GM23338 (cell line): ENCODE results near the gene RASGRF2. TPM values are rescaled to one million over a fixed set of nuclear protein-coding genes. Genes with fewer than 3 reads are reported as not detected.

ENCODE experiments used
- ATAC-seq: fragments of 200-7000 bp; cut with Tn5 transposase; 3 replicates; pipeline ENCODE4 v1.9.1; 2020
- DNase-seq: peaks from one replicate; pipeline ENCODE4 v3.0.0-alpha.2; 2015; ENCODE audit warnings: low spot score
- H2AFZ ChIP-seq: fragments of 200-600 bp; sonication (generic); 2 replicates; pipeline ENCODE4 v1.8.0; 2016; ENCODE audit warnings: antibody characterized with exemption, mild to moderate bottlenecking, moderate library complexity
- H3F3A ChIP-seq: fragments of 200-600 bp; sonication (generic); replicated peaks from 2 replicates; pipeline ENCODE4 v1.8.0; 2017; ENCODE audit warnings: antibody characterized with exemption, mixed run types, low read depth
- H3K27ac ChIP-seq: fragments of 200-600 bp; sonication (generic); 2 replicates; pipeline ENCODE4 v1.6.1; 2016; ENCODE audit warnings: low read depth
- H3K27me3 ChIP-seq: fragments of 200-600 bp; sonication (generic); 2 replicates; pipeline ENCODE4 v1.8.0; 2016; ENCODE audit warnings: mild to moderate bottlenecking, mixed run types, moderate library complexity; ENCODE audit not compliant: insufficient read depth
- H3K36me3 ChIP-seq: fragments of 200-600 bp; sonication (generic); 2 replicates; pipeline ENCODE4 v1.8.0; 2016; ENCODE audit warnings: mild to moderate bottlenecking; ENCODE audit not compliant: insufficient read depth
- H3K4me1 ChIP-seq: fragments of 200-600 bp; sonication (generic); 2 replicates; pipeline ENCODE4 v1.8.0; 2016; ENCODE audit warnings: mild to moderate bottlenecking, moderate library complexity; ENCODE audit not compliant: insufficient read depth
- H3K4me2 ChIP-seq: fragments of 200-600 bp; sonication (generic); 2 replicates; pipeline ENCODE4 v1.7.1; 2017; ENCODE audit warnings: mixed run types
- H3K4me3 ChIP-seq: fragments of 200-600 bp; sonication (generic); 2 replicates; pipeline ENCODE4 v1.6.1; 2016; ENCODE audit warnings: mixed run types
- H3K79me2 ChIP-seq: fragments of 200-600 bp; sonication (generic); replicated peaks from 2 replicates; pipeline ENCODE4 v1.8.0; 2017; ENCODE audit warnings: mild to moderate bottlenecking; ENCODE audit not compliant: insufficient read depth
- H3K9me2 ChIP-seq: fragments of 200-600 bp; sonication (generic); 2 replicates; pipeline ENCODE4 v1.8.0; 2017; ENCODE audit not compliant: insufficient read depth
- H4K20me1 ChIP-seq: fragments of 200-600 bp; sonication (generic); replicated peaks from 2 replicates; pipeline ENCODE4 v1.8.0; 2017; ENCODE audit warnings: mild to moderate bottlenecking; ENCODE audit not compliant: insufficient read depth
- H3K27ac Mint-ChIP-seq: 2 replicates; pipeline ENCODE4 v1.8.0; 2020; ENCODE audit warnings: inconsistent platforms, mild to moderate bottlenecking, moderate library complexity, mixed read lengths
- H3K27me3 Mint-ChIP-seq: 3 replicates; pipeline ENCODE4 v1.8.0; 2022; ENCODE audit warnings: low read depth, mild to moderate bottlenecking, moderate library complexity, mixed read lengths, inconsistent platforms; ENCODE audit not compliant: insufficient read depth, poor library complexity
- H3K36me3 Mint-ChIP-seq: 3 replicates; pipeline ENCODE4 v1.8.0; 2021; ENCODE audit warnings: low read depth, mild to moderate bottlenecking, inconsistent platforms, moderate library complexity, mixed read lengths
- H3K4me1 Mint-ChIP-seq: 3 replicates; pipeline ENCODE4 v1.8.0; 2020; ENCODE audit warnings: mild to moderate bottlenecking, inconsistent platforms, mixed read lengths
- H3K4me3 Mint-ChIP-seq: 3 replicates; pipeline ENCODE4 v1.8.0; 2021; ENCODE audit warnings: moderate library complexity, mild to moderate bottlenecking, inconsistent platforms, mixed read lengths
- H3K9me3 Mint-ChIP-seq: 3 replicates; pipeline ENCODE4 v1.8.0; 2020; ENCODE audit warnings: moderate library complexity, mild to moderate bottlenecking, inconsistent platforms, mixed read lengths
- CREB1 ChIP-seq: fragments of 250-450 bp; sonication (Bioruptor Pico); IDR thresholded peaks from 2 replicates; pipeline ENCODE4 v1.5.0; 2020; ENCODE audit warnings: low read depth, mild to moderate bottlenecking, moderate library complexity
- JUNB ChIP-seq: IDR thresholded peaks from one replicate; pipeline ENCODE4 v1.6.1; 2016; ENCODE audit warnings: antibody characterized with exemption; ENCODE audit not compliant: unreplicated experiment
- POLR2AphosphoS5 ChIP-seq: IDR thresholded peaks from 2 replicates; pipeline ENCODE4 v1.6.1; 2016; ENCODE audit warnings: antibody characterized with exemption, low read depth
- ZNF114 ChIP-seq: fragments of 250-450 bp; sonication (Bioruptor Pico); IDR thresholded peaks from 2 replicates; pipeline ENCODE4 v1.5.0; 2020; ENCODE audit warnings: mild to moderate bottlenecking, moderate library complexity
- ZNF331 ChIP-seq: fragments of 250-450 bp; sonication (Bioruptor Pico); IDR thresholded peaks from 2 replicates; pipeline ENCODE4 v1.5.0; 2020; ENCODE audit warnings: low read depth, mild to moderate bottlenecking, moderate library complexity
- polyA plus RNA-seq: library from polyadenylated mRNA; unstranded; fragments of >200 nt; fragmentation: Nextera tagmentation; extraction: Ambion mirVana; gene quantifications from 2 replicates; pipeline ENCODE4 v1.2.1, GENCODE V29; 2016
- total RNA-seq: library from RNA; depleted of rRNA; stranded (reverse); fragments of >200 nt; shearing (Covaris generic); gene quantifications from 2 replicates; pipeline ENCODE4 v1.2.3, GENCODE V29; 2014
- TF ChIP-seq, protein P1 (sequence below): IDR thresholded peaks from one replicate; pipeline ENCODE4 v1.6.1; 2018; ENCODE audit warnings: antibody characterized with exemption; ENCODE audit not compliant: unreplicated experiment
- TF ChIP-seq, protein P2 (sequence below): IDR thresholded peaks from 2 replicates; pipeline ENCODE4 v1.6.1; 2016; ENCODE audit warnings: antibody characterized with exemption
- TF ChIP-seq, protein P3 (sequence below), 2 experiments: fragments of 200-600 bp in 1 of 2; sonication (generic) in 1 of 2; conservative IDR thresholded peaks; 2 replicates each; pipeline versions ENCODE4 v1.5.1 to v1.6.1; 2016 to 2017; ENCODE audit warnings: antibody characterized with exemption in 2 of 2, low read depth in 2 of 2, mild to moderate bottlenecking in 2 of 2, moderate library complexity in 1 of 2
- TF ChIP-seq, protein P4 (sequence below): fragments of 250-450 bp; sonication (Bioruptor Pico); IDR thresholded peaks from 2 replicates; pipeline ENCODE4 v1.5.0; 2020; ENCODE audit warnings: mild to moderate bottlenecking, moderate library complexity

Gene RASGRF2
- total and polyA plus RNA-seq, 2 experiments from 2014 or later: 5.0 to 19.2 TPM

DNA sequence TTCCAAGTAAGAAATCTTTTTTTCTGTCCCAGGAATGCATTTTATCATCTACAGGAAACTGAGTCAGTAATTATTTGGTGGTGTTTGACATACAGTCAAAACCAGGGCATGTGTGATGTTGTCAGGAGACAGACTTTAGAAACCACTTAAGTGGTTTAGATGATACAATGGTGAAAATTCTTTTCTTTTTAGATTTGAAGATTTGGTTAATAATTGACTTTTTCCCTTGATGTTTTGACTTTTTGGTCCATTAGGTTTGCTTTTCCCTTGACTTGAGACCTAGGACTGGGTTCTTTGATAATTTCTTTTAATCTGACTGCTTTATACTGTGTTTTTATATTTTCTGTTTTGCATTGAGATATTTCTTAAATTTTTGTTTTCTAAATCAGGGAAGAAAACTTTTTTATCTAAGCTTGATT lies 85.2 kb downstream of the RASGRF2 start (continued):
- TF ChIP-seq, protein P1, sequence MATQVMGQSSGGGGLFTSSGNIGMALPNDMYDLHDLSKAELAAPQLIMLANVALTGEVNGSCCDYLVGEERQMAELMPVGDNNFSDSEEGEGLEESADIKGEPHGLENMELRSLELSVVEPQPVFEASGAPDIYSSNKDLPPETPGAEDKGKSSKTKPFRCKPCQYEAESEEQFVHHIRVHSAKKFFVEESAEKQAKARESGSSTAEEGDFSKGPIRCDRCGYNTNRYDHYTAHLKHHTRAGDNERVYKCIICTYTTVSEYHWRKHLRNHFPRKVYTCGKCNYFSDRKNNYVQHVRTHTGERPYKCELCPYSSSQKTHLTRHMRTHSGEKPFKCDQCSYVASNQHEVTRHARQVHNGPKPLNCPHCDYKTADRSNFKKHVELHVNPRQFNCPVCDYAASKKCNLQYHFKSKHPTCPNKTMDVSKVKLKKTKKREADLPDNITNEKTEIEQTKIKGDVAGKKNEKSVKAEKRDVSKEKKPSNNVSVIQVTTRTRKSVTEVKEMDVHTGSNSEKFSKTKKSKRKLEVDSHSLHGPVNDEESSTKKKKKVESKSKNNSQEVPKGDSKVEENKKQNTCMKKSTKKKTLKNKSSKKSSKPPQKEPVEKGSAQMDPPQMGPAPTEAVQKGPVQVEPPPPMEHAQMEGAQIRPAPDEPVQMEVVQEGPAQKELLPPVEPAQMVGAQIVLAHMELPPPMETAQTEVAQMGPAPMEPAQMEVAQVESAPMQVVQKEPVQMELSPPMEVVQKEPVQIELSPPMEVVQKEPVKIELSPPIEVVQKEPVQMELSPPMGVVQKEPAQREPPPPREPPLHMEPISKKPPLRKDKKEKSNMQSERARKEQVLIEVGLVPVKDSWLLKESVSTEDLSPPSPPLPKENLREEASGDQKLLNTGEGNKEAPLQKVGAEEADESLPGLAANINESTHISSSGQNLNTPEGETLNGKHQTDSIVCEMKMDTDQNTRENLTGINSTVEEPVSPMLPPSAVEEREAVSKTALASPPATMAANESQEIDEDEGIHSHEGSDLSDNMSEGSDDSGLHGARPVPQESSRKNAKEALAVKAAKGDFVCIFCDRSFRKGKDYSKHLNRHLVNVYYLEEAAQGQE: no peak

DNA sequence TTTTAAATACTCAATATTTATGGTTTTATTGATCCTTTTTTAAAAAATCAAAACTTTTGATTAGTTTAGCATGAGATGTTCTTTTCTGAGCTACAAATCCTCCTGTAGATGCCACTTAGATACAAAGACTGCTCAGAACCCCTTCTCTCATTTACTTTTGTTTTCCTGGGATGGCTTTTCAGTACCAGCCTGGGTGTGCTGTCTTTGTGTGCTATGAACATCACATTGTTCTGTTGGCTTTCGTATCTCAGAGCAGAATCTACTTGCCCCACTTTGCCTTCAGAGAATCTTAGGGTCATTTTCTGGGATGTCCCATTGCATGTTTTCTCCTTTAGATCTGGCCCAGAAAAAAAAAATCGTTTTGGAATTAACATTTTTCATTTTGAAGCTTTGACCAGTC lies 85.9 kb downstream of the RASGRF2 start:
- Histone ChIP-seq H3K4me2 (no peak overlapping the region), H3K27ac (no peak overlapping the region), H4K20me1 (no peaks in the 10 kb centered on the region), H2AFZ (no peak overlapping the region), H3K27me3 (no peaks in the 10 kb centered on the region), H3F3A (no peaks in the 10 kb centered on the region), H3K4me1 (no peaks in the 10 kb centered on the region), H3K36me3 (no peaks in the 10 kb centered on the region), H3K4me3 (no peak overlapping the region), H3K9me2 (no peaks in the 10 kb centered on the region), H3K79me2 (no peaks in the 10 kb centered on the region)
- H3K27ac Mint-ChIP-seq: no peak overlapping the region
- no peaks in the 10 kb centered on the region for H3K27me3 Mint-ChIP-seq
- no peak for DNase-seq
- ATAC-seq: no peak
- no peaks in the 10 kb centered on the region for H3K9me3 Mint-ChIP-seq
- no peaks in the 10 kb centered on the region for H3K36me3 Mint-ChIP-seq
- H3K4me1 Mint-ChIP-seq: peaks cover 5% of the 10 kb centered on the region
- H3K4me3 Mint-ChIP-seq: no peak overlapping the region
- TF ChIP-seq, protein P2, sequence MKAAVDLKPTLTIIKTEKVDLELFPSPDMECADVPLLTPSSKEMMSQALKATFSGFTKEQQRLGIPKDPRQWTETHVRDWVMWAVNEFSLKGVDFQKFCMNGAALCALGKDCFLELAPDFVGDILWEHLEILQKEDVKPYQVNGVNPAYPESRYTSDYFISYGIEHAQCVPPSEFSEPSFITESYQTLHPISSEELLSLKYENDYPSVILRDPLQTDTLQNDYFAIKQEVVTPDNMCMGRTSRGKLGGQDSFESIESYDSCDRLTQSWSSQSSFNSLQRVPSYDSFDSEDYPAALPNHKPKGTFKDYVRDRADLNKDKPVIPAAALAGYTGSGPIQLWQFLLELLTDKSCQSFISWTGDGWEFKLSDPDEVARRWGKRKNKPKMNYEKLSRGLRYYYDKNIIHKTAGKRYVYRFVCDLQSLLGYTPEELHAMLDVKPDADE: no peak
- TF ChIP-seq CREB1: no peak
- TF ChIP-seq, protein P1: no peak
- TF ChIP-seq ZNF331: no peak
- TF ChIP-seq POLR2AphosphoS5: no peak
- TF ChIP-seq ZNF114 (CRISPR knock-in tag): no peak
- TF ChIP-seq, protein P3, sequence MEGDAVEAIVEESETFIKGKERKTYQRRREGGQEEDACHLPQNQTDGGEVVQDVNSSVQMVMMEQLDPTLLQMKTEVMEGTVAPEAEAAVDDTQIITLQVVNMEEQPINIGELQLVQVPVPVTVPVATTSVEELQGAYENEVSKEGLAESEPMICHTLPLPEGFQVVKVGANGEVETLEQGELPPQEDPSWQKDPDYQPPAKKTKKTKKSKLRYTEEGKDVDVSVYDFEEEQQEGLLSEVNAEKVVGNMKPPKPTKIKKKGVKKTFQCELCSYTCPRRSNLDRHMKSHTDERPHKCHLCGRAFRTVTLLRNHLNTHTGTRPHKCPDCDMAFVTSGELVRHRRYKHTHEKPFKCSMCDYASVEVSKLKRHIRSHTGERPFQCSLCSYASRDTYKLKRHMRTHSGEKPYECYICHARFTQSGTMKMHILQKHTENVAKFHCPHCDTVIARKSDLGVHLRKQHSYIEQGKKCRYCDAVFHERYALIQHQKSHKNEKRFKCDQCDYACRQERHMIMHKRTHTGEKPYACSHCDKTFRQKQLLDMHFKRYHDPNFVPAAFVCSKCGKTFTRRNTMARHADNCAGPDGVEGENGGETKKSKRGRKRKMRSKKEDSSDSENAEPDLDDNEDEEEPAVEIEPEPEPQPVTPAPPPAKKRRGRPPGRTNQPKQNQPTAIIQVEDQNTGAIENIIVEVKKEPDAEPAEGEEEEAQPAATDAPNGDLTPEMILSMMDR (conservative IDR thresholded peaks at IDR 0.05; ENCODE audit: low read depth in 2 of 2): no peak
- TF ChIP-seq, protein P4, sequence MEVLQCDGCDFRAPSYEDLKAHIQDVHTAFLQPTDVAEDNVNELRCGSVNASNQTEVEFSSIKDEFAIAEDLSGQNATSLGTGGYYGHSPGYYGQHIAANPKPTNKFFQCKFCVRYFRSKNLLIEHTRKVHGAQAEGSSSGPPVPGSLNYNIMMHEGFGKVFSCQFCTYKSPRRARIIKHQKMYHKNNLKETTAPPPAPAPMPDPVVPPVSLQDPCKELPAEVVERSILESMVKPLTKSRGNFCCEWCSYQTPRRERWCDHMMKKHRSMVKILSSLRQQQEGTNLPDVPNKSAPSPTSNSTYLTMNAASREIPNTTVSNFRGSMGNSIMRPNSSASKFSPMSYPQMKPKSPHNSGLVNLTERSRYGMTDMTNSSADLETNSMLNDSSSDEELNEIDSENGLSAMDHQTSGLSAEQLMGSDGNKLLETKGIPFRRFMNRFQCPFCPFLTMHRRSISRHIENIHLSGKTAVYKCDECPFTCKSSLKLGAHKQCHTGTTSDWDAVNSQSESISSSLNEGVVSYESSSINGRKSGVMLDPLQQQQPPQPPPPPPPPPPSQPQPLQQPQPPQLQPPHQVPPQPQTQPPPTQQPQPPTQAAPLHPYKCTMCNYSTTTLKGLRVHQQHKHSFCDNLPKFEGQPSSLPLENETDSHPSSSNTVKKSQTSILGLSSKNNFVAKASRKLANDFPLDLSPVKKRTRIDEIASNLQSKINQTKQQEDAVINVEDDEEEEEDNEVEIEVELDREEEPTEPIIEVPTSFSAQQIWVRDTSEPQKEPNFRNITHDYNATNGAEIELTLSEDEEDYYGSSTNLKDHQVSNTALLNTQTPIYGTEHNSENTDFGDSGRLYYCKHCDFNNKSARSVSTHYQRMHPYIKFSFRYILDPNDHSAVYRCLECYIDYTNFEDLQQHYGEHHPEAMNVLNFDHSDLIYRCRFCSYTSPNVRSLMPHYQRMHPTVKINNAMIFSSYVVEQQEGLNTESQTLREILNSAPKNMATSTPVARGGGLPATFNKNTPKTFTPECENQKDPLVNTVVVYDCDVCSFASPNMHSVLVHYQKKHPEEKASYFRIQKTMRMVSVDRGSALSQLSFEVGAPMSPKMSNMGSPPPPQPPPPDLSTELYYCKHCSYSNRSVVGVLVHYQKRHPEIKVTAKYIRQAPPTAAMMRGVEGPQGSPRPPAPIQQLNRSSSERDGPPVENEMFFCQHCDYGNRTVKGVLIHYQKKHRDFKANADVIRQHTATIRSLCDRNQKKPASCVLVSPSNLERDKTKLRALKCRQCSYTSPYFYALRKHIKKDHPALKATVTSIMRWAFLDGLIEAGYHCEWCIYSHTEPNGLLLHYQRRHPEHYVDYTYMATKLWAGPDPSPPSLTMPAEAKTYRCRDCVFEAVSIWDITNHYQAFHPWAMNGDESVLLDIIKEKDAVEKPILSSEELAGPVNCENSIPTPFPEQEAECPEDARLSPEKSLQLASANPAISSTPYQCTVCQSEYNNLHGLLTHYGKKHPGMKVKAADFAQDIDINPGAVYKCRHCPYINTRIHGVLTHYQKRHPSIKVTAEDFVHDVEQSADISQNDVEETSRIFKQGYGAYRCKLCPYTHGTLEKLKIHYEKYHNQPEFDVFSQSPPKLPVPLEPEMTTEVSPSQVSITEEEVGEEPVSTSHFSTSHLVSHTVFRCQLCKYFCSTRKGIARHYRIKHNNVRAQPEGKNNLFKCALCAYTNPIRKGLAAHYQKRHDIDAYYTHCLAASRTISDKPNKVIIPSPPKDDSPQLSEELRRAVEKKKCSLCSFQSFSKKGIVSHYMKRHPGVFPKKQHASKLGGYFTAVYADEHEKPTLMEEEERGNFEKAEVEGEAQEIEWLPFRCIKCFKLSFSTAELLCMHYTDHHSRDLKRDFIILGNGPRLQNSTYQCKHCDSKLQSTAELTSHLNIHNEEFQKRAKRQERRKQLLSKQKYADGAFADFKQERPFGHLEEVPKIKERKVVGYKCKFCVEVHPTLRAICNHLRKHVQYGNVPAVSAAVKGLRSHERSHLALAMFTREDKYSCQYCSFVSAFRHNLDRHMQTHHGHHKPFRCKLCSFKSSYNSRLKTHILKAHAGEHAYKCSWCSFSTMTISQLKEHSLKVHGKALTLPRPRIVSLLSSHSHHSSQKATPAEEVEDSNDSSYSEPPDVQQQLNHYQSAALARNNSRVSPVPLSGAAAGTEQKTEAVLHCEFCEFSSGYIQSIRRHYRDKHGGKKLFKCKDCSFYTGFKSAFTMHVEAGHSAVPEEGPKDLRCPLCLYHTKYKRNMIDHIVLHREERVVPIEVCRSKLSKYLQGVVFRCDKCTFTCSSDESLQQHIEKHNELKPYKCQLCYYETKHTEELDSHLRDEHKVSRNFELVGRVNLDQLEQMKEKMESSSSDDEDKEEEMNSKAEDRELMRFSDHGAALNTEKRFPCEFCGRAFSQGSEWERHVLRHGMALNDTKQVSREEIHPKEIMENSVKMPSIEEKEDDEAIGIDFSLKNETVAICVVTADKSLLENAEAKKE (CRISPR knock-in tag): no peak
- no peak for TF ChIP-seq JUNB
